HepG2 (cell line): ENCODE data around the gene ZNF227. TPM values are rescaled to one million over a fixed set of nuclear protein-coding genes. Genes with fewer than 3 reads are reported as not detected.

Experiments
- ARID5B ChIP-seq: IDR thresholded peaks from 2 replicates; pipeline ENCODE4 v1.4.0; 2020; ENCODE audit warnings: mild to moderate bottlenecking, missing genetic modification reagents
- ATF7 ChIP-seq, 2 experiments: fragments of 450-650 bp in 1 of 2; sonication (generic) in 1 of 2; formaldehyde crosslinking in 1 of 2; IDR thresholded peaks; 2 replicates each; pipeline versions ENCODE4 v1.4.0 to v1.6.1; 2016 to 2020; ENCODE audit warnings: antibody characterized with exemption in 1 of 2, mild to moderate bottlenecking in 1 of 2, missing genetic modification reagents in 1 of 2
- ETV6 ChIP-seq: sonication (generic); formaldehyde crosslinking; conservative IDR thresholded peaks from 2 replicates; pipeline ENCODE4 v1.4.0; 2020; ENCODE audit warnings: missing genetic modification reagents
- NR2F6 ChIP-seq, 2 experiments: IDR thresholded peaks; 2 replicates each; pipeline ENCODE4 v1.6.1; 2016; ENCODE audit warnings: antibody characterized with exemption in 1 of 2, mild to moderate bottlenecking in 1 of 2
- PHF20 ChIP-seq: sonication (generic); formaldehyde crosslinking; IDR thresholded peaks from 2 replicates; pipeline ENCODE4 v1.5.0; 2020; ENCODE audit warnings: mild to moderate bottlenecking, missing genetic modification reagents
- SNAPC4 ChIP-seq: sonication (generic); formaldehyde crosslinking; IDR thresholded peaks from 2 replicates; pipeline ENCODE4 v1.4.0; 2020; ENCODE audit warnings: mild to moderate bottlenecking, missing genetic modification reagents
- SYNCRIP ChIP-seq: fragments of 200-400 bp; formaldehyde crosslinking; IDR thresholded peaks from 2 replicates; pipeline ENCODE4 v1.6.1; 2018; ENCODE audit warnings: mild to moderate bottlenecking, low read depth, low read length; ENCODE audit not compliant: insufficient read depth
- TFAP4 ChIP-seq: sonication (generic); IDR thresholded peaks from 2 replicates; pipeline ENCODE4 v1.6.1; 2016; ENCODE audit warnings: low read depth, borderline replicate concordance
- ZNF350 ChIP-seq: sonication (generic); formaldehyde crosslinking; IDR thresholded peaks from 2 replicates; pipeline ENCODE4 v1.4.0; 2020; ENCODE audit warnings: mild to moderate bottlenecking, low read depth, missing genetic modification reagents, borderline replicate concordance
- ZNF646 ChIP-seq: sonication (generic); formaldehyde crosslinking; IDR thresholded peaks from 2 replicates; pipeline ENCODE4 v1.9.0; 2021; ENCODE audit warnings: mild to moderate bottlenecking, missing genetic modification reagents
- ZSCAN22 ChIP-seq: sonication (generic); formaldehyde crosslinking; IDR thresholded peaks from 2 replicates; pipeline ENCODE4 v1.4.0; 2020; ENCODE audit warnings: mild to moderate bottlenecking, missing genetic modification reagents
- polyA plus RNA-seq, 8 experiments: library from polyadenylated mRNA; depleted of rRNA in 3 of 8; stranded (reverse) in 7 of 8; unstranded in 1 of 8; fragments of >200 nt; fragmentation: Illumina TruSeq in 4 of 8; extraction: Trizol in 4 of 8; gene quantifications; 2 replicates each; pipeline versions ENCODE4 v1.2.1 to v1.2.3, GENCODE V29; 2011 to 2016; ENCODE audit warnings: low read depth in 4 of 8, missing spikeins in 1 of 8, mixed read lengths in 1 of 8; ENCODE audit not compliant: insufficient read depth in 1 of 8
- total RNA-seq, 5 experiments: library from RNA; depleted of rRNA; stranded (reverse); fragments of >200 nt; fragmentation: Illumina TruSeq; extraction: Trizol; gene quantifications; 2 replicates each; pipeline ENCODE4 v1.2.3, GENCODE V29; 2016; ENCODE audit warnings: low read depth in 1 of 5

The ZNF227 gene
- total and polyA plus RNA-seq, 2 of the 13 experiments (the other 11 are each of a cell fraction or from before 2014, with no cell fraction given): 3.1 to 16.8 TPM

- TF ChIP-seq ZNF646: no peak
- TF ChIP-seq SNAPC4 (CRISPR knock-in tag): 0 out of 2 replicates have a peak, but pooled peaks have one; percentile 56
- TF ChIP-seq NR2F6 (IDR thresholded peaks at IDR 0.05): no peak
- TF ChIP-seq NR2F6 (CRISPR knock-in tag; IDR thresholded peaks at IDR 0.05): no peak; the same call in 1 of the 2 replicates
- TF ChIP-seq ATF7 (IDR thresholded peaks at IDR 0.05): no peak
- no peak for TF ChIP-seq ATF7 (CRISPR knock-in tag; IDR thresholded peaks at IDR 0.05)
- TF ChIP-seq ZNF350 (CRISPR knock-in tag): no peak; the same call in 1 of the 2 replicates
- no peak for TF ChIP-seq ETV6 (CRISPR knock-in tag)
- TF ChIP-seq SYNCRIP: no peak
- peak; percentile 14; the same call in 1 of the 2 replicates for TF ChIP-seq TFAP4
- no peak for TF ChIP-seq ZSCAN22 (CRISPR knock-in tag)
- TF ChIP-seq ARID5B: peak; percentile 55; the same call in 1 of the 2 replicates
- peak; percentile 82 for TF ChIP-seq PHF20 (CRISPR knock-in tag)
Observed at GRCh38 chr19:44212250-44212865, at the start of gene ZNF227 (continued).
